ENCODE measurements around the gene MDFI. TPM values are rescaled to one million over a fixed set of nuclear protein-coding genes. Genes with fewer than 3 reads are reported as not detected.
A peak's percentile ranks its signal among the peaks of the same experiment; 100 is the strongest.

The MDFI gene
- total RNA-seq, 1 donor from 2014 or later = 94.7 TPM

GRCh38 chr6:41696788-41697187 lies 58.5 kb downstream of the MDFI start:
- no peak for TF ChIP-seq CTCF (IDR thresholded peaks at IDR 0.05)

GRCh38 chr6:41697861-41698781 lies 59.9 kb downstream of the MDFI start:
- H3K9me3 ChIP-seq = no peaks in the 10 kb centered on the region
- H3K27me3 ChIP-seq = no peaks in the 10 kb centered on the region
- H3K4me1 ChIP-seq = no peaks in the 10 kb centered on the region
- H3K4me3 ChIP-seq = no peak overlapping the region
- H3K36me3 ChIP-seq = no peaks in the 10 kb centered on the region
- DNase-seq (ENCODE audit: low spot score in 2 of 2) = no peak
- peak overlapping the region in 1 of 2 donors; percentile 9 for H3K27ac ChIP-seq
- no peak for TF ChIP-seq CTCF (IDR thresholded peaks at IDR 0.05)
- intact Hi-C loops (cut with DNase I) = no loop called here

More at GRCh38 chr6:41696788-41697187, 58.5 kb downstream of the MDFI start:
- no peaks in the 10 kb centered on the region for H3K36me3 ChIP-seq
- H3K27me3 ChIP-seq = no peaks in the 10 kb centered on the region
- H3K4me3 ChIP-seq = no peak overlapping the region
- H3K9me3 ChIP-seq = no peaks in the 10 kb centered on the region
- intact Hi-C loops (cut with DNase I) = no loop called here
- H3K4me1 ChIP-seq = no peaks in the 10 kb centered on the region
- no peak overlapping the region for H3K27ac ChIP-seq
- no peak for DNase-seq (ENCODE audit: low spot score in 2 of 2)

GRCh38 chr6:41699063-41699462 lies 60.8 kb downstream of the MDFI start:
- Histone ChIP-seq H3K36me3 (no peaks in the 10 kb centered on the region), H3K4me3 (no peak overlapping the region), H3K27ac (peak overlapping the region in 1 of 2 donors; percentile 9), H3K9me3 (no peaks in the 10 kb centered on the region), H3K4me1 (no peaks in the 10 kb centered on the region), H3K27me3 (no peaks in the 10 kb centered on the region)
- intact Hi-C loops (cut with DNase I) = no loop called here
- TF ChIP-seq CTCF (IDR thresholded peaks at IDR 0.05) = no peak
- DNase-seq (ENCODE audit: low spot score in 2 of 2) = no peak

- Histone ChIP-seq H3K9me3 (no peaks in the 10 kb centered on the region), H3K27me3 (no peaks in the 10 kb centered on the region), H3K4me1 (peaks cover 6 to 10% of the 10 kb centered on the region in 2 donors), H3K36me3 (no peaks in the 10 kb centered on the region), H3K27ac (no peak overlapping the region), H3K4me3 (no peak overlapping the region)
- no peak for TF ChIP-seq CTCF (IDR thresholded peaks at IDR 0.05)
- no peak for DNase-seq (ENCODE audit: low spot score in 2 of 2)
- intact Hi-C loops (cut with DNase I) = loop anchor here (10.0 kb wide), 1 partner anchor 344 kb away; no protein-coding TSS in a partner anchor
These were observed 62.4 kb downstream of the MDFI start for GRCh38 chr6:41700463-41701347.

- intact Hi-C loops (cut with DNase I) = loop anchor here (10.0 kb wide), 1 partner anchor 343 kb away; no protein-coding TSS in a partner anchor
- peaks cover 7 to 23% of the 10 kb centered on the region in 2 donors for H3K4me1 ChIP-seq
These were observed 63.9 kb downstream of the MDFI start for GRCh38 chr6:41702089-41702745.

More at GRCh38 chr6:41702089-41702745, 63.9 kb downstream of the MDFI start:
- no peak overlapping the region for H3K27ac ChIP-seq
- H3K36me3 ChIP-seq = no peaks in the 10 kb centered on the region
- no peak for TF ChIP-seq CTCF (IDR thresholded peaks at IDR 0.05)
- no peak overlapping the region for H3K4me3 ChIP-seq
- no peaks in the 10 kb centered on the region for H3K27me3 ChIP-seq
- H3K9me3 ChIP-seq = no peaks in the 10 kb centered on the region
- DNase-seq (ENCODE audit: low spot score in 2 of 2) = no peak

All from ascending aorta (tissue), 2 donors.